Gastrocnemius medialis (tissue), 4 donors: Measurements from ENCODE around the gene TET3. TPM values are rescaled to one million over a fixed set of nuclear protein-coding genes. Genes with fewer than 3 reads are reported as not detected.

Experiments
- ATAC-seq, 2 donors: fragments of 150-250 bp; one replicate each; pipeline ENCODE4 v1.9.1; 2016
- DNase-seq, 2 donors: peaks; one replicate each; pipeline ENCODE4 v3.0.0-alpha.2; 2019
- H3K27ac ChIP-seq, 4 donors: fragments of 200-600 bp; sonication (generic); 1 replicate in 1 of 4; 2 replicates in 3 of 4; pipeline ENCODE4 v1.5.1; 2016 to 2018; ENCODE audit warnings: mild to moderate bottlenecking in 2 of 4, moderate library complexity in 1 of 4
- H3K27me3 ChIP-seq, 3 donors: fragments of 200-600 bp; sonication (generic) in 2 of 3; 1 replicate in 1 of 3; 2 replicates in 2 of 3; pipeline versions ENCODE4 v1.5.1 to v1.6.0; 2016 to 2019; ENCODE audit warnings: mild to moderate bottlenecking in 1 of 3, moderate library complexity in 1 of 3
- H3K36me3 ChIP-seq, 2 donors: fragments of 200-600 bp; sonication (generic) in 1 of 2; one replicate each; pipeline ENCODE4 v1.5.1; 2017 to 2018
- H3K4me1 ChIP-seq, 2 donors: fragments of 200-600 bp; sonication (generic) in 1 of 2; one replicate each; pipeline ENCODE4 v1.5.1; 2016 to 2017; ENCODE audit warnings: mild to moderate bottlenecking in 2 of 2
- H3K4me3 ChIP-seq, 4 donors: fragments of 200-600 bp; sonication (generic) in 3 of 4; 1 replicate in 1 of 4; 2 replicates in 3 of 4; pipeline ENCODE4 v1.5.1; 2016 to 2019; ENCODE audit warnings: mild to moderate bottlenecking in 2 of 4
- H3K9me3 ChIP-seq, 3 donors: fragments of 200-600 bp; sonication (generic) in 2 of 3; 1 replicate in 1 of 3; 2 replicates in 2 of 3; pipeline ENCODE4 v1.5.1; 2016 to 2019
- POLR2A ChIP-seq, 2 donors: fragments of 450-650 bp; IDR thresholded peaks; one replicate each; pipeline ENCODE4 v1.6.1; 2017; ENCODE audit warnings: antibody characterized with exemption in 2 of 2, mild to moderate bottlenecking in 2 of 2, moderate library complexity in 2 of 2
- in situ Hi-C, 4 donors: fragments of 200-750 bp; cut with MboI; loops; one replicate each; pipeline versions ENCODE4 v1.15.0 to v1.8.0; 2017; ENCODE audit warnings: low sequenced_read_pairs in 4 of 4
- intact Hi-C: fragments of 100-400 bp; cut with DNase I; formaldehyde crosslinking; loops from one replicate; pipeline ENCODE4 v1.15.1; 2023; ENCODE audit warnings: low total_unique reads
- total RNA-seq, 4 donors: library from RNA; depleted of rRNA; stranded (reverse); fragments of >200 nt; gene quantifications; one replicate each; pipeline versions ENCODE4 v1.1.0 to v1.2.3, GENCODE V29; 2016
- TF ChIP-seq, protein P1 (sequence below), 5 experiments: fragments of 450-650 bp in 3 of 5; fragments of 200-600 bp in 2 of 5; sonication (generic) in 2 of 5; IDR thresholded peaks in 4 of 5; conservative IDR thresholded peaks in 1 of 5; 1 replicate in 4 of 5; 2 replicates in 1 of 5; pipeline ENCODE4 v1.5.1; 2016 to 2019; ENCODE audit warnings: antibody characterized with exemption in 5 of 5, mild to moderate bottlenecking in 3 of 5, moderate library complexity in 3 of 5

TET3 gene
- total RNA-seq, 4 donors from 2014 or later, result 2.1 to 3.3 (median 2.9) TPM

DNA sequence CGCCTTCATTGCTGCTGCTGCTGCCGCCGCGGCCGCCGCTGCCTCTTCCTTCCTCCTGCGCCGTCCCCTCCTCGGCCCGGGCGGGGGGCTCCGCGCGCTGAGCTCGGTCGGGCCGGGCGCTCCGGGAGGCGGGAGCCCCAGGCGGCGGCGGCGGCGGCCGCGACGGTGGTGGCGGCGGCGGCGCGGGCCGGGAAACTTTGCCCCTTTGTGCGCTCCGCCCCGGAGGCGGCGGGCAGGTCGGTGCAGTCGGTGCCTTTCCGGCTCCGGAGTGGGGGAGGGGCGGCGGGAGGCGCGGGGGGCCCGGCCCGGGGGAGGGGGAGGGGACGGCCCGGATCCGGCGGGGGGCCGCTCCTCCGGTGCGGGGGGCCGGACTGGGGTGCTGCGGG is 205 bp downstream of the TET3 start:
- ATAC-seq (peak; percentile 51 to 61), DNase-seq (no peak)
- in situ Hi-C loops (no loop called here), intact Hi-C loops (loop anchor here (2.0 to 10.0 kb wide), 2 partner anchors 58 to 160 kb away; partner anchors contain the start of genes DGUOK and STAMBP)
- peak overlapping the region in 2 of 4 donors; percentile 53 to 62 for H3K27ac ChIP-seq
- peak overlapping the region in 3 of 4 donors; percentile 54 to 71 (median 58) for H3K4me3 ChIP-seq
- H3K27me3 ChIP-seq, result no peaks in the 10 kb centered on the region
- peaks cover 41 to 49% of the 10 kb centered on the region in 2 donors for H3K4me1 ChIP-seq
- peak in 1 of 2 donors; percentile 56 for TF ChIP-seq POLR2A (IDR thresholded peaks at IDR 0.05)
- TF ChIP-seq, protein P1, sequence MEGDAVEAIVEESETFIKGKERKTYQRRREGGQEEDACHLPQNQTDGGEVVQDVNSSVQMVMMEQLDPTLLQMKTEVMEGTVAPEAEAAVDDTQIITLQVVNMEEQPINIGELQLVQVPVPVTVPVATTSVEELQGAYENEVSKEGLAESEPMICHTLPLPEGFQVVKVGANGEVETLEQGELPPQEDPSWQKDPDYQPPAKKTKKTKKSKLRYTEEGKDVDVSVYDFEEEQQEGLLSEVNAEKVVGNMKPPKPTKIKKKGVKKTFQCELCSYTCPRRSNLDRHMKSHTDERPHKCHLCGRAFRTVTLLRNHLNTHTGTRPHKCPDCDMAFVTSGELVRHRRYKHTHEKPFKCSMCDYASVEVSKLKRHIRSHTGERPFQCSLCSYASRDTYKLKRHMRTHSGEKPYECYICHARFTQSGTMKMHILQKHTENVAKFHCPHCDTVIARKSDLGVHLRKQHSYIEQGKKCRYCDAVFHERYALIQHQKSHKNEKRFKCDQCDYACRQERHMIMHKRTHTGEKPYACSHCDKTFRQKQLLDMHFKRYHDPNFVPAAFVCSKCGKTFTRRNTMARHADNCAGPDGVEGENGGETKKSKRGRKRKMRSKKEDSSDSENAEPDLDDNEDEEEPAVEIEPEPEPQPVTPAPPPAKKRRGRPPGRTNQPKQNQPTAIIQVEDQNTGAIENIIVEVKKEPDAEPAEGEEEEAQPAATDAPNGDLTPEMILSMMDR (IDR thresholded peaks at IDR 0.05 in 4 of 5, conservative IDR thresholded peaks at IDR 0.05 in 1 of 5), result no peak
- H3K36me3 ChIP-seq, result no peaks in the 10 kb centered on the region
- H3K9me3 ChIP-seq, result no peaks in the 10 kb centered on the region

DNA sequence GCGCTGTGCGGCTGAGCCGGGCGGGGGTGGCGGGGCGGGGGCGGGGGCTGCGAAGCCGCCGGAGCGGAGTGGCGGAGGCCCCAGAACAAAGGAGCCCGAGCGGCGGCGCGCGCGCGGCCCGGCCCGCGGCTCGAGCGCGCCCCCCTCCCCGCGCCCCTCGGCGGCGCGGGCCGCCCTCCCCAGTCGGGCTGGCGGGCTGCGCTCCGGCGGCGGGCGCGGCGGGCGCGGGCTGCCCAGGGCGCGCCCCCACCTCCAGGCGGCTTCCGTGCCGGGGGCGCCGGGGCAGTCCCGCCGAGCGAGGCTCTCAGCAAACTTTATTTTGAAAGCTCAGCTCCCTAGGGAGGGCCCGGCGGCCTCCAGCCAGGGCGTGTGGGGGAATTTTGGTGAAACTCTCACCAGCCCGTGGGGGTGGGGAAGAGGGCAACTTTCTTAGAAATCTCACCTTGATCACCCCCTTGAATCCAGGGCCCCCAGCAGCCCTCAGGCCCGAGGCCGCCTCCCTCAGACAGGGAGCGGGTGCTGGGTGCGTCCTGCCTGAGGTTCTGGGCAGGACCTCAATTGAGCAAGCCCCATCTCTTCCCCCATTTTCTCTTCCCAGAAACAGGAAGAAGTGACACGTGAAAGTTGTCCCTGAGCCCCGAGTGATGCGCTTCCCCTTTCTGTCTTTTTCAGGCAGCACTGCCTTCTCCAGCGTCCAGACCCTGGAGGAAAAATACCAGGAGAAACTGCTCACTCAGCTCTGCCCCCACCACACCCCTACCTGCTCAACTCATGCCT is 786 bp downstream of the TET3 start:
- TF ChIP-seq, protein P1 (IDR thresholded peaks at IDR 0.05 in 4 of 5, conservative IDR thresholded peaks at IDR 0.05 in 1 of 5), result no peak
- peak in 1 of 2 donors; percentile 23 for TF ChIP-seq POLR2A (IDR thresholded peaks at IDR 0.05)
- Histone ChIP-seq H3K27ac (peak overlapping the region in 3 of 4 donors; percentile 25 to 62 (median 53)), H3K36me3 (no peaks in the 10 kb centered on the region), H3K4me1 (peaks cover 41 to 51% of the 10 kb centered on the region in 2 donors), H3K27me3 (no peaks in the 10 kb centered on the region), H3K9me3 (no peaks in the 10 kb centered on the region), H3K4me3 (peak overlapping the region; percentile 58 to 71 (median 62))
- intact Hi-C loops (loop anchor here (2.0 to 10.0 kb wide), 2 partner anchors 59 to 161 kb away; partner anchors contain the start of genes DGUOK and STAMBP), in situ Hi-C loops (no loop called here)
- ATAC-seq (peak; percentile 7 to 12), DNase-seq (no peak)

DNA sequence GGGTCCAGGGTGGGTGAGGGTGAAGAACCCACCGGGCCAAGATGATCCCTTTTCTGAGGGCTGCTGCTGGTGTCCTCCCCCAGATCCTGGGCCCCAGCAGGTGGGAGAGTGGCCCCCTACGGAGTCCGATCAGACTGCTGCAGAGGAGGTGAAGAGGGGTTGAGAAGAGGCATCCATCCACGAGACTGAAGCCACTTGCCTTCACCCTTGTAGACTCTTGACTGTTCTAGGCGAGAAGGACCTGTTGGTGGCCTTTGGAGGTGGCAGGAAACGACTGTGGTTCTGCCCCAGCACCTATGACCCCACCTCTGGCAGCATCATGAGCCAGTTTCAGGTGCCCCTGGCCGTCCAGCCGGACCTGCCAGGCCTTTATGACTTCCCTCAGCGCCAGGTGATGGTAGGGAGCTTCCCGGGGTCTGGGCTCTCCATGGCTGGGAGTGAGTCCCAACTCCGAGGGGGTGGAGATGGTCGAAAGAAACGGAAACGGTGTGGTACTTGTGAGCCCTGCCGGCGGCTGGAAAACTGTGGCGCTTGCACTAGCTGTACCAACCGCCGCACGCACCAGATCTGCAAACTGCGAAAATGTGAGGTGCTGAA is 1.5 kb downstream of the TET3 start:
- no peaks in the 10 kb centered on the region for H3K27me3 ChIP-seq
- ATAC-seq (no peak), DNase-seq (no peak)
- no peaks in the 10 kb centered on the region for H3K36me3 ChIP-seq
- H3K4me1 ChIP-seq, result peaks cover 38 to 51% of the 10 kb centered on the region in 2 donors
- H3K9me3 ChIP-seq, result no peaks in the 10 kb centered on the region
- in situ Hi-C loops (no loop called here), intact Hi-C loops (loop anchor here (10.0 kb wide), 1 partner anchor 161 kb away; the partner anchor contains the start of gene STAMBP)
- H3K4me3 ChIP-seq, result peak overlapping the region in 3 of 4 donors; percentile 58 to 64 (median 61)
- H3K27ac ChIP-seq, result peak overlapping the region in 2 of 4 donors; percentile 52 to 53
- TF ChIP-seq, protein P1 (IDR thresholded peaks at IDR 0.05 in 4 of 5, conservative IDR thresholded peaks at IDR 0.05 in 1 of 5), result no peak
- TF ChIP-seq POLR2A (IDR thresholded peaks at IDR 0.05), result no peak

DNA sequence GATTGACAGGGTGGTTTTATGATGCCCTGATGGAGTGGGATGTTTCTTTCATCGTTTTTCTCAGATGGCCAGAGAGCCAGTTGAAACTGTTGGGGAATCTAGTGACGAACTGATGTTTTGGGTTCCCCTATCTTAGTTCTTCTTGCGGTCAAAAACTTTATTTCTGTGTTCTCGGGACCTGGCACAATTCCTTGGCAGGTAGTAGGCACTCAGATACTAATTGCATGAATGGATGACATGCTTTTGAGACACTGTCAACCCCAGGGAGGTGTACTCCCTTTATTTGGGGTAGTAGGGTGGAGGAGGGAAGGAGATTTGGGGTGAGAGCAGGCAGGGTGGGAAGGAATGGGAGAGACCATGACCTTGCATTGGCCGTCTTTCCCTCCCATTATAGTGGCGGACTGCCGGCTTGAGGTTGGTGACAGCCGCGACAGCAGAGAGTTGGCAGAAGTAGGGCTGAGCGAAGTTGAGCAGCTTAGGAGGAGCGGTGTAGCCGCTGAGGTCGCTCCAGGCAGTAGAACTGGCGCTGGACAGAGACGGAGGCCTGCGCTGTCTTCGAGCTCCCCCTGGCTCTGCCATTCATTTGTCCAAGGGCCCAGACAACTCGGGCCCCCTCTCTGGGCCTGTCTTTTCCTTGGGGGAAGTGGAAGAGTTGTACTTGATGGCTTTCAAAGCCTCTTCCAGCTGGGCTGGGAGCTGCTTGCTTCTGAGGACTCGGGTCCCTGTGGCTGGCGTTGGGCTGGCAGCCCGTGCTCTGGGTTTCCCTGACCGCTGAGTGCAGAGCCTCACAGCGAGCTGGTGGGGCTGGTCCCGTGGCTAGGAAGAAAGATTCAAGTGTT is 2.6 kb downstream of the TET3 start:
- Histone ChIP-seq H3K27ac (no peak overlapping the region), H3K4me1 (peaks cover 27 to 40% of the 10 kb centered on the region in 2 donors), H3K4me3 (peak overlapping the region in 1 of 4 donors; percentile 19), H3K27me3 (no peaks in the 10 kb centered on the region), H3K9me3 (no peaks in the 10 kb centered on the region), H3K36me3 (no peaks in the 10 kb centered on the region)
- no peak for TF ChIP-seq POLR2A (IDR thresholded peaks at IDR 0.05)
- TF ChIP-seq, protein P1 (IDR thresholded peaks at IDR 0.05 in 4 of 5, conservative IDR thresholded peaks at IDR 0.05 in 1 of 5), result peak in 2 of 5 experiments; percentile 14 to 32
- no peak for DNase-seq
- intact Hi-C loops (loop anchor here (10.0 kb wide), 1 partner anchor 163 kb away; the partner anchor contains the start of gene STAMBP), in situ Hi-C loops (no loop called here)
- ATAC-seq, result no peak
